Measurements from ENCODE around the gene ZNF716.

ZNF716 gene

GRCh38 chr7:57412618-57413017, 37.4 kb upstream of the ZNF716 start:
- Histone ChIP-seq H3K4me1 (ENCODE audit: control insufficient read depth, insufficient read depth, low read depth, low read length) (no peaks in the 10 kb centered on the region), H3K27me3 (ENCODE audit: control insufficient read depth in 1 of 2, insufficient read depth in 1 of 2, low read length in 2 of 2) (no peaks in the 10 kb centered on the region), H3K36me3 (ENCODE audit: control insufficient read depth in 1 of 2, insufficient read depth in 2 of 2, low read depth in 1 of 2, low read length in 2 of 2) (no peaks in the 10 kb centered on the region), H3K4me2 (ENCODE audit: low read length, poor library complexity, severe bottlenecking) (no peak overlapping the region), H4K8ac (ENCODE audit: low read length) (no peak overlapping the region), H2AK5ac (ENCODE audit: low read length, severe bottlenecking) (no peak overlapping the region), H2BK5ac (ENCODE audit: low read depth, low read length, poor library complexity, severe bottlenecking) (no peak overlapping the region), H2BK15ac (ENCODE audit: low read depth, poor library complexity, severe bottlenecking) (no peak overlapping the region), H2BK120ac (ENCODE audit: low read depth, low read length) (no peak overlapping the region), H3K18ac (ENCODE audit: low read depth in 1 of 2, low read length in 2 of 2) (no peak overlapping the region), H4K91ac (ENCODE audit: low read length) (no peak overlapping the region), H3K4me3 (ENCODE audit: insufficient read depth in 1 of 2, low read depth in 1 of 2, low read length in 2 of 2) (no peak overlapping the region), H3K14ac (ENCODE audit: low read length in 2 of 2) (no peak overlapping the region), H2BK12ac (ENCODE audit: low read length in 2 of 2) (no peak overlapping the region), H3K9ac (ENCODE audit: low read length) (no peak overlapping the region), H3K27ac (ENCODE audit: low read length, poor library complexity, severe bottlenecking) (no peak overlapping the region), H3K9me3 (ENCODE audit: control insufficient read depth, low read length) (peaks cover 3% of the 10 kb centered on the region), H3K79me1 (replicated peaks; ENCODE audit: low read length, poor library complexity, severe bottlenecking) (no peaks in the 10 kb centered on the region), H2AFZ (ENCODE audit: low read depth, low read length) (no peak overlapping the region), H3K4ac (ENCODE audit: low read depth in 1 of 2, low read length in 2 of 2) (no peak overlapping the region), H3K23ac (ENCODE audit: low read length in 2 of 2) (no peak overlapping the region)
- no peak for DNase-seq
- WGBS: 51% methylated on average over 3 of the region's 3 CpGs

GRCh38 chr7:57413529-57414398, 36.2 kb upstream of the ZNF716 start:
- Histone ChIP-seq H3K9ac (ENCODE audit: low read length) (no peak overlapping the region), H3K79me1 (replicated peaks; ENCODE audit: low read length, poor library complexity, severe bottlenecking) (no peaks in the 10 kb centered on the region), H2BK5ac (ENCODE audit: low read depth, low read length, poor library complexity, severe bottlenecking) (no peak overlapping the region), H3K4ac (ENCODE audit: low read depth in 1 of 2, low read length in 2 of 2) (no peak overlapping the region), H3K9me3 (ENCODE audit: control insufficient read depth, low read length) (peaks cover 12% of the 10 kb centered on the region), H3K4me2 (ENCODE audit: low read length, poor library complexity, severe bottlenecking) (no peak overlapping the region), H3K27ac (ENCODE audit: low read length, poor library complexity, severe bottlenecking) (no peak overlapping the region), H2BK12ac (ENCODE audit: low read length in 2 of 2) (no peak overlapping the region), H3K36me3 (ENCODE audit: control insufficient read depth in 1 of 2, insufficient read depth in 2 of 2, low read depth in 1 of 2, low read length in 2 of 2) (no peaks in the 10 kb centered on the region), H3K23ac (ENCODE audit: low read length in 2 of 2) (no peak overlapping the region), H4K91ac (ENCODE audit: low read length) (no peak overlapping the region), H3K4me3 (ENCODE audit: insufficient read depth in 1 of 2, low read depth in 1 of 2, low read length in 2 of 2) (no peak overlapping the region), H3K14ac (ENCODE audit: low read length in 2 of 2) (no peak overlapping the region), H3K18ac (ENCODE audit: low read depth in 1 of 2, low read length in 2 of 2) (no peak overlapping the region), H2BK120ac (ENCODE audit: low read depth, low read length) (no peak overlapping the region), H2AK5ac (ENCODE audit: low read length, severe bottlenecking) (no peak overlapping the region), H2BK15ac (ENCODE audit: low read depth, poor library complexity, severe bottlenecking) (no peak overlapping the region), H2AFZ (ENCODE audit: low read depth, low read length) (no peak overlapping the region), H4K8ac (ENCODE audit: low read length) (no peak overlapping the region), H3K27me3 (ENCODE audit: control insufficient read depth in 1 of 2, insufficient read depth in 1 of 2, low read length in 2 of 2) (no peaks in the 10 kb centered on the region), H3K4me1 (ENCODE audit: control insufficient read depth, insufficient read depth, low read depth, low read length) (no peaks in the 10 kb centered on the region)
- WGBS: 45% methylated on average over 7 of the region's 7 CpGs
- DNase-seq: no peak

GRCh38 chr7:57414415-57414814, 35.6 kb upstream of the ZNF716 start:
- no peak for DNase-seq
- Histone ChIP-seq H3K27ac (ENCODE audit: low read length, poor library complexity, severe bottlenecking) (no peak overlapping the region), H3K9me3 (ENCODE audit: control insufficient read depth, low read length) (peaks cover 15% of the 10 kb centered on the region), H3K4me1 (ENCODE audit: control insufficient read depth, insufficient read depth, low read depth, low read length) (no peaks in the 10 kb centered on the region), H2AFZ (ENCODE audit: low read depth, low read length) (no peak overlapping the region), H2BK12ac (ENCODE audit: low read length in 2 of 2) (no peak overlapping the region), H3K79me1 (replicated peaks; ENCODE audit: low read length, poor library complexity, severe bottlenecking) (no peaks in the 10 kb centered on the region), H3K23ac (ENCODE audit: low read length in 2 of 2) (no peak overlapping the region), H2AK5ac (ENCODE audit: low read length, severe bottlenecking) (no peak overlapping the region), H3K18ac (ENCODE audit: low read depth in 1 of 2, low read length in 2 of 2) (no peak overlapping the region), H3K9ac (ENCODE audit: low read length) (no peak overlapping the region), H4K8ac (ENCODE audit: low read length) (no peak overlapping the region), H3K36me3 (ENCODE audit: control insufficient read depth in 1 of 2, insufficient read depth in 2 of 2, low read depth in 1 of 2, low read length in 2 of 2) (no peaks in the 10 kb centered on the region), H2BK15ac (ENCODE audit: low read depth, poor library complexity, severe bottlenecking) (no peak overlapping the region), H3K14ac (ENCODE audit: low read length in 2 of 2) (no peak overlapping the region), H2BK5ac (ENCODE audit: low read depth, low read length, poor library complexity, severe bottlenecking) (no peak overlapping the region), H2BK120ac (ENCODE audit: low read depth, low read length) (no peak overlapping the region), H4K91ac (ENCODE audit: low read length) (no peak overlapping the region), H3K4ac (ENCODE audit: low read depth in 1 of 2, low read length in 2 of 2) (no peak overlapping the region), H3K27me3 (ENCODE audit: control insufficient read depth in 1 of 2, insufficient read depth in 1 of 2, low read length in 2 of 2) (no peaks in the 10 kb centered on the region), H3K4me3 (ENCODE audit: insufficient read depth in 1 of 2, low read depth in 1 of 2, low read length in 2 of 2) (no peak overlapping the region), H3K4me2 (ENCODE audit: low read length, poor library complexity, severe bottlenecking) (no peak overlapping the region)
- 66% methylated on average over 6 of the region's 6 CpGs for WGBS

- Histone ChIP-seq H2BK120ac (ENCODE audit: low read depth, low read length) (no peak overlapping the region), H2BK15ac (ENCODE audit: low read depth, poor library complexity, severe bottlenecking) (no peak overlapping the region), H3K14ac (ENCODE audit: low read length in 2 of 2) (no peak overlapping the region), H3K36me3 (ENCODE audit: control insufficient read depth in 1 of 2, insufficient read depth in 2 of 2, low read depth in 1 of 2, low read length in 2 of 2) (no peaks in the 10 kb centered on the region), H2BK5ac (ENCODE audit: low read depth, low read length, poor library complexity, severe bottlenecking) (no peak overlapping the region), H3K9ac (ENCODE audit: low read length) (no peak overlapping the region), H3K4me2 (ENCODE audit: low read length, poor library complexity, severe bottlenecking) (no peak overlapping the region), H3K27me3 (ENCODE audit: control insufficient read depth in 1 of 2, insufficient read depth in 1 of 2, low read length in 2 of 2) (no peaks in the 10 kb centered on the region), H3K9me3 (ENCODE audit: control insufficient read depth, low read length) (peaks cover 18% of the 10 kb centered on the region), H3K79me1 (replicated peaks; ENCODE audit: low read length, poor library complexity, severe bottlenecking) (no peaks in the 10 kb centered on the region), H2AFZ (ENCODE audit: low read depth, low read length) (no peak overlapping the region), H4K91ac (ENCODE audit: low read length) (no peak overlapping the region), H3K4me1 (ENCODE audit: control insufficient read depth, insufficient read depth, low read depth, low read length) (no peaks in the 10 kb centered on the region), H2BK12ac (ENCODE audit: low read length in 2 of 2) (no peak overlapping the region), H3K23ac (ENCODE audit: low read length in 2 of 2) (no peak overlapping the region), H3K18ac (ENCODE audit: low read depth in 1 of 2, low read length in 2 of 2) (no peak overlapping the region), H3K4ac (ENCODE audit: low read depth in 1 of 2, low read length in 2 of 2) (no peak overlapping the region), H2AK5ac (ENCODE audit: low read length, severe bottlenecking) (no peak overlapping the region), H4K8ac (ENCODE audit: low read length) (no peak overlapping the region), H3K27ac (ENCODE audit: low read length, poor library complexity, severe bottlenecking) (no peak overlapping the region), H3K4me3 (ENCODE audit: insufficient read depth in 1 of 2, low read depth in 1 of 2, low read length in 2 of 2) (no peak overlapping the region)
- no peak for DNase-seq
- WGBS: 50% methylated on average over 1 of the region's 1 CpG
Measured at GRCh38 chr7:57414852-57415251, 35.1 kb upstream of the ZNF716 start.

All from mesenchymal stem cell (in vitro differentiated cells and primary cell).